SU-DHL-6 (cell line): Measurements from ENCODE around the gene D2HGDH.

Experiments used
- H2AFZ ChIP-seq: fragments of 200-600 bp; sonication (generic); 2 replicates; pipeline ENCODE4 v1.6.1; 2014; ENCODE audit warnings: low read depth, mild to moderate bottlenecking, moderate library complexity, mixed read lengths, antibody characterized with exemption, low read length; ENCODE audit not compliant: severe bottlenecking
- H3F3A ChIP-seq: fragments of 200-600 bp; shearing (Covaris generic); 2 replicates; pipeline ENCODE4 v1.6.0; 2016; ENCODE audit warnings: antibody characterized with exemption, mild to moderate bottlenecking; ENCODE audit not compliant: insufficient read depth
- H3K27ac ChIP-seq: fragments of 200-600 bp; sonication (generic); 2 replicates; pipeline ENCODE4 v1.5.1; 2016; ENCODE audit warnings: low read depth, mild to moderate bottlenecking, low read length, moderate library complexity, mixed read lengths
- H3K27me3 ChIP-seq: fragments of 200-600 bp; sonication (generic), shearing (Covaris generic); 2 replicates; pipeline ENCODE4 v1.6.0; 2014; ENCODE audit warnings: mild to moderate bottlenecking, low read length
- H3K36me3 ChIP-seq: fragments of 200-600 bp; sonication (generic); 2 replicates; pipeline ENCODE4 v1.6.1; 2014; ENCODE audit warnings: mild to moderate bottlenecking, low read length, mixed read lengths
- H3K4me2 ChIP-seq: fragments of 300-600, 200-600 bp; shearing (Covaris generic), sonication (generic); 2 replicates; pipeline ENCODE4 v1.6.0; 2014; ENCODE audit warnings: low read length, low read depth, mild to moderate bottlenecking; ENCODE audit not compliant: poor library complexity, severe bottlenecking
- H3K4me3 ChIP-seq: fragments of 200-600 bp; sonication (generic); 2 replicates; pipeline ENCODE4 v1.5.1; 2014; ENCODE audit warnings: antibody characterized with exemption, low read length, mild to moderate bottlenecking, mixed read lengths; ENCODE audit not compliant: insufficient read depth, poor library complexity, severe bottlenecking
- H3K79me2 ChIP-seq: fragments of 200-600 bp; sonication (generic); 2 replicates; pipeline ENCODE4 v1.6.1; 2014; ENCODE audit warnings: mild to moderate bottlenecking, low read length, moderate library complexity; ENCODE audit not compliant: insufficient read depth
- H3K9ac ChIP-seq: fragments of 200-600 bp; sonication (generic); 2 replicates; pipeline ENCODE4 v1.7.0; 2014; ENCODE audit warnings: mild to moderate bottlenecking, low read length
- H3K9me2 ChIP-seq: fragments of 200-600 bp; sonication (generic); replicated peaks from 2 replicates; pipeline ENCODE4 v1.6.1; 2014; ENCODE audit warnings: low read length; ENCODE audit not compliant: insufficient read depth
- H3K9me3 ChIP-seq: fragments of 200-600 bp; sonication (generic); 2 replicates; pipeline ENCODE4 v1.6.1; 2014; ENCODE audit warnings: low read length, mixed read lengths; ENCODE audit not compliant: insufficient read depth
- H4K20me1 ChIP-seq: fragments of 200-600 bp; sonication (generic); 2 replicates; pipeline ENCODE4 v1.6.1; 2014; ENCODE audit warnings: low read depth, mild to moderate bottlenecking, antibody characterized with exemption, low read length, moderate library complexity, mixed read lengths
- EZH2phosphoT487 ChIP-seq: fragments of 200-600 bp; sonication (generic), shearing (Covaris generic); conservative IDR thresholded peaks from 2 replicates; pipeline ENCODE4 v1.6.1; 2018; ENCODE audit warnings: mild to moderate bottlenecking, antibody characterized with exemption, low read length, moderate library complexity, mixed read lengths
- TF ChIP-seq, protein P1 (sequence below): fragments of 200-600 bp; sonication (generic); IDR thresholded peaks from one replicate; pipeline ENCODE4 v1.5.1; 2017; ENCODE audit warnings: antibody characterized with exemption, mild to moderate bottlenecking, low read length, moderate library complexity; ENCODE audit not compliant: insufficient read depth, poor library complexity, severe bottlenecking

Gene D2HGDH

DNA sequence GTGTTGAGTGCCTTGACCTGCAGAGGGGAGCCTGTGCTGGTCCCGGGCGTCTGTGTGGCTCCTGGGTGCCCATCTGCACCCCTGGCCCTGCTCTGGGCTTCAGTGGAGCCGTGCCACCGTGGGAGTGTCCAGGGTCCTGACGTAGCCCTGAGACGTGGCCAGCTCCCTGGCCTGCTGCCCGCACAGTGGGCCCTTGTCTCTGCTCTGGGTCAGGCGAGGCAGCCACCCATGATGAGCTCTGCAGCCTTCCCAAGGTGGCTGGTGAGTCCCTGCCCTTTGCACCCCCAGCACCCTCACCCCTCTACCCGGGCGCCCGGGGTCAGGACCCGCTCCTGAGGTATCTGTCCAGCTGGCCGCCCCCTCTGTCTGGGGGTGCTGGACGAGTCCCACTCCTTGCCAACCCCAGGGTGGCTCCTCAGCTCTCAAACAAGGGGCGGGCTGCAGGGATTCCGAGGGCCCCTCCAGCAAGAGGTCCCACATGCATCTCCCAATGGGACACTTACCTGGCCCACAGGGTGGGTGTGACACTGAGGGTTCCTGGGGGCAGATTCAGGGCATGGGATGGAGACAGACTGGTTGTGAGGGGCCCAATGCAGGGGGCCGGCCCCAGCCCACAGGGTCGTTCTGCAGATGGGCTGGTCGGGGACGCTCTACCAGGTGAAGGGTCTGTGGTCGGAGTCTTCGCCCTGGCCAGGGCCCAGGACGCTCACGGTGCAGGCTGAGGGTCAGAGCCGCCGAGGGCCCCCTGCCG, 76.9 kb downstream of the D2HGDH start:
- H2AFZ ChIP-seq: no peak overlapping the region
- no peaks in the 10 kb centered on the region for H3K36me3 ChIP-seq
- H3K9ac ChIP-seq: no peak overlapping the region
- no peak overlapping the region for H3K27ac ChIP-seq
- no peak overlapping the region for H3K4me2 ChIP-seq
- H4K20me1 ChIP-seq: no peaks in the 10 kb centered on the region
- TF ChIP-seq, protein P1, sequence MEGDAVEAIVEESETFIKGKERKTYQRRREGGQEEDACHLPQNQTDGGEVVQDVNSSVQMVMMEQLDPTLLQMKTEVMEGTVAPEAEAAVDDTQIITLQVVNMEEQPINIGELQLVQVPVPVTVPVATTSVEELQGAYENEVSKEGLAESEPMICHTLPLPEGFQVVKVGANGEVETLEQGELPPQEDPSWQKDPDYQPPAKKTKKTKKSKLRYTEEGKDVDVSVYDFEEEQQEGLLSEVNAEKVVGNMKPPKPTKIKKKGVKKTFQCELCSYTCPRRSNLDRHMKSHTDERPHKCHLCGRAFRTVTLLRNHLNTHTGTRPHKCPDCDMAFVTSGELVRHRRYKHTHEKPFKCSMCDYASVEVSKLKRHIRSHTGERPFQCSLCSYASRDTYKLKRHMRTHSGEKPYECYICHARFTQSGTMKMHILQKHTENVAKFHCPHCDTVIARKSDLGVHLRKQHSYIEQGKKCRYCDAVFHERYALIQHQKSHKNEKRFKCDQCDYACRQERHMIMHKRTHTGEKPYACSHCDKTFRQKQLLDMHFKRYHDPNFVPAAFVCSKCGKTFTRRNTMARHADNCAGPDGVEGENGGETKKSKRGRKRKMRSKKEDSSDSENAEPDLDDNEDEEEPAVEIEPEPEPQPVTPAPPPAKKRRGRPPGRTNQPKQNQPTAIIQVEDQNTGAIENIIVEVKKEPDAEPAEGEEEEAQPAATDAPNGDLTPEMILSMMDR: no peak
- TF ChIP-seq EZH2phosphoT487: no peak
- H3K79me2 ChIP-seq: no peaks in the 10 kb centered on the region
- no peaks in the 10 kb centered on the region for H3K9me3 ChIP-seq
- H3K27me3 ChIP-seq: no peaks in the 10 kb centered on the region
- H3K9me2 ChIP-seq: no peaks in the 10 kb centered on the region
- no peak overlapping the region for H3K4me3 ChIP-seq
- H3F3A ChIP-seq: no peaks in the 10 kb centered on the region

DNA sequence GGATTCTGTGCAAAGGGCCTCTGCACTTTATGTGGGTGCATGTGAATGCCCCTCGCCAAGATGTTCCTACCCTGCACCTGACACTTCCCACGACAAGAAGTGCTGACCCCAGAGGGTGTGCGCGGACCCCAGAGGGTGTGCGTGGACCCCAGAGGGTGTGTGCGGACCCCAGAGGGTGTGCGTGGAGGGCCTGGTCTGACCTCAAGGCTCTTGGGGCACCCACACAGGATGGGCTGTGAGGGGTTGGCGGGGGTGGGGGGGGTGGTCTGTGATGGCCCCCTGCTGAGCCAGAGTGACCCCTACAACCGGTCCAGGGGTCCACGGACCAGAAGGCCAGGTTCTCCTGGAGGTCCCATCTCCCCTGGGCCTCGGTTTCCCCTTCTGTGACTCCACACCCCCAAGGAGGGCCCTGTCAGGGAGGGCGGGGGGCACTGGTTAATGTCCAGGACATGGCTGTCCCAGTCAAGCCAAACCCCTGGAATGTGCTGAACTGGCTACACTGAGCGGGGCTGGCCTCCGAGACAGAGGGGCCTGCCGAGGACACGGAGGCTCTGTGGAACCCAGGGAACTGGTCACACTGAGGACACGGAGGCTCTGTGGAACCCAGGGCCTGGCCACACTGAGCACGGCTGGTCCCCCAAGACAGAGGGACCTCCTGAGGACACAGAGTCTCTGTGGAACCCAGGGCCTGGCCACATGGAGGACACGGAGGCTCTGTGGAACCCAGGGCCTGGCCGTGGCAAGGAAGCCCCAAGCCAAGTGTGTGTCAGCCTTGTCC, 77.7 kb downstream of the D2HGDH start:
- Histone ChIP-seq H3K4me2 (no peak overlapping the region), H3K36me3 (no peaks in the 10 kb centered on the region), H3K27ac (no peak overlapping the region)

DNA sequence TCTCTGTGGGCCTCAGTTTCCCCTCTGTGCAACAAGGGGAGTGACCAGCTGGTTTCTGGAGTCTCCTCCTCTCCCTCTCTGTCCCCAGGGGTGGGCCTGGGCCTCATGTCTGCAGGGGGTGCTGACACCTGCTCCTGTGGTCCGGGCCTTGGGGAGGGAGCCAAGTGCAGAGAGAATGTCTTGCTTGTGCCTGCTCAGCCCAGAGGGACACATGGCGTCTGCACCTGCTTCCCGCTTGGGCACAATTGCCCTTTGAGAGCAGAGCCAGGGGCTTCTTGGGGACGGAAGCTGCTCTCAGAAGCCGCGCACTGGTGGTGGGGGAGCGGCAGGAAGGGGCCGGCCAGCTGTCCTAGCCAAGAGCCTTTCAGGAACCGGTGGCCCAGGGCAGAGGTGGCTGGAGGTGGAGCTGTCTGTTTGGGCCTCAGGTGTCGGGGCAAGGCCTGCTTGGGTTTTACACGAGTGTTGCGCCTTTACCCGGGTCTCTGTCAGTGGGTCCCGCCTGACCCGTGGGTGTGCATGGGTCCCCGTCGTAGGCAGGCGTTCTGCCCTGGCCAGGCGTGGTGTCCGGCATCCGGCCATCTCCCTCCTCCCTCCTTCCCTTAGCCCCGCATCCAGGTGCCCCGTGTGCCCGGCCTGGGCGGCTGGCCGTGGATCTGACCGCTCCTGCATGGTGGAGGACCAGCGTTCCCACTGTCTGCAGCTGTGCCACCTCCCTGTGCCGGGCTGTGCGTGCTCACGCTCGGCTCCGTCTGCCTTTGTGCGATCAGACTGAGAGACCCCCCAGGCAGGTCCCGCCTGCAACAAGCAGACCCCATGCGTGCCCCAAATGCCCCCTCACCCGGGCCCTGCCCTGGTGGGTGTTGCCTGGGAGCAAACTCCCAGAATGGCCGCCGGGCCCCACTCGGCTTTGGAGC, 78.6 kb downstream of the D2HGDH start:
- Histone ChIP-seq H3K4me3 (no peak overlapping the region), H3F3A (no peaks in the 10 kb centered on the region), H4K20me1 (no peaks in the 10 kb centered on the region), H3K9me3 (no peaks in the 10 kb centered on the region), H3K27me3 (no peaks in the 10 kb centered on the region), H3K36me3 (no peaks in the 10 kb centered on the region), H3K9ac (no peak overlapping the region), H3K9me2 (no peaks in the 10 kb centered on the region), H2AFZ (no peak overlapping the region), H3K27ac (no peak overlapping the region), H3K79me2 (no peaks in the 10 kb centered on the region), H3K4me2 (no peak overlapping the region)
- no peak for TF ChIP-seq EZH2phosphoT487
- TF ChIP-seq, protein P1: no peak

More for the DNA sequence above, 77.7 kb downstream of the D2HGDH start:
- H3K9me2 ChIP-seq: no peaks in the 10 kb centered on the region
- no peaks in the 10 kb centered on the region for H4K20me1 ChIP-seq
- no peaks in the 10 kb centered on the region for H3F3A ChIP-seq
- no peak overlapping the region for H2AFZ ChIP-seq
- no peaks in the 10 kb centered on the region for H3K27me3 ChIP-seq
- H3K79me2 ChIP-seq: no peaks in the 10 kb centered on the region
- no peaks in the 10 kb centered on the region for H3K9me3 ChIP-seq
- TF ChIP-seq, protein P1: no peak
- TF ChIP-seq EZH2phosphoT487: no peak
- H3K4me3 ChIP-seq: no peak overlapping the region
- no peak overlapping the region for H3K9ac ChIP-seq
